Hepatocyte (in vitro differentiated cells): ENCODE measurements around the gene MEF2C.

Experiments used
- EZH2 ChIP-seq: fragments of 200-600 bp; sonication (generic); IDR thresholded peaks from 2 replicates; pipeline ENCODE4 v1.6.1; 2016; ENCODE audit warnings: antibody characterized with exemption, mild to moderate bottlenecking, borderline replicate concordance
- EZH2phosphoT487 ChIP-seq: fragments of 200-600 bp; sonication (generic); IDR thresholded peaks from one replicate; pipeline ENCODE4 v1.6.1; 2018; ENCODE audit warnings: antibody characterized with exemption, mild to moderate bottlenecking, low read depth, moderate library complexity; ENCODE audit not compliant: unreplicated experiment, severe bottlenecking
- TF ChIP-seq, protein P1 (sequence below): fragments of 200-600 bp; sonication (generic); IDR thresholded peaks from 2 replicates; pipeline ENCODE4 v1.5.1; 2016; ENCODE audit warnings: antibody characterized with exemption, mild to moderate bottlenecking; ENCODE audit not compliant: poor library complexity

DNA sequence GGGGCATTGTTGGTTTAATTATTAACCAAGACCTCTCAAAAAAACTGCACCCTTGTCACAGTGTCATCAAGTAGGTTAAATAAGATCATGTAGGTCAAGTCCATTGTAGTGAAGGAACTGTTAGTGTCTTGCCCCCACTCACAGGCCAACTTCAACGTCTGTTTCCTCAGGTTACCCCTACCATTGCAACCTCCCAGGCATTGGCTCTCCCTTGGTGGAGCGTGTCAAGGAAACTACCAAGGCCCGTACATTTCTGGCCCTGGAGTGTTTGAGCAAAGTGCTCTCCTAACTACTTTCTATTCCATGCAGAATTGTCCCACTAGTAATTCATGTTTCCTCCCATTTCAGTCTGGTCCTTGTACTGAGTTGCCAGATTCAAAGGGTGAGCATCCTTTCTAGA lies 167.5 kb downstream of the MEF2C start:
- TF ChIP-seq, protein P1, sequence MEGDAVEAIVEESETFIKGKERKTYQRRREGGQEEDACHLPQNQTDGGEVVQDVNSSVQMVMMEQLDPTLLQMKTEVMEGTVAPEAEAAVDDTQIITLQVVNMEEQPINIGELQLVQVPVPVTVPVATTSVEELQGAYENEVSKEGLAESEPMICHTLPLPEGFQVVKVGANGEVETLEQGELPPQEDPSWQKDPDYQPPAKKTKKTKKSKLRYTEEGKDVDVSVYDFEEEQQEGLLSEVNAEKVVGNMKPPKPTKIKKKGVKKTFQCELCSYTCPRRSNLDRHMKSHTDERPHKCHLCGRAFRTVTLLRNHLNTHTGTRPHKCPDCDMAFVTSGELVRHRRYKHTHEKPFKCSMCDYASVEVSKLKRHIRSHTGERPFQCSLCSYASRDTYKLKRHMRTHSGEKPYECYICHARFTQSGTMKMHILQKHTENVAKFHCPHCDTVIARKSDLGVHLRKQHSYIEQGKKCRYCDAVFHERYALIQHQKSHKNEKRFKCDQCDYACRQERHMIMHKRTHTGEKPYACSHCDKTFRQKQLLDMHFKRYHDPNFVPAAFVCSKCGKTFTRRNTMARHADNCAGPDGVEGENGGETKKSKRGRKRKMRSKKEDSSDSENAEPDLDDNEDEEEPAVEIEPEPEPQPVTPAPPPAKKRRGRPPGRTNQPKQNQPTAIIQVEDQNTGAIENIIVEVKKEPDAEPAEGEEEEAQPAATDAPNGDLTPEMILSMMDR = no peak
- TF ChIP-seq EZH2phosphoT487 (no peak), EZH2 (no peak)
